Measurements from ENCODE around the gene ROBO1.
"Not testable (repeated sequence)": the region's sequence is repeated elsewhere in the genome, so short reads cannot be mapped to it uniquely, and the experiment has no call there.

ROBO1 gene

DNA sequence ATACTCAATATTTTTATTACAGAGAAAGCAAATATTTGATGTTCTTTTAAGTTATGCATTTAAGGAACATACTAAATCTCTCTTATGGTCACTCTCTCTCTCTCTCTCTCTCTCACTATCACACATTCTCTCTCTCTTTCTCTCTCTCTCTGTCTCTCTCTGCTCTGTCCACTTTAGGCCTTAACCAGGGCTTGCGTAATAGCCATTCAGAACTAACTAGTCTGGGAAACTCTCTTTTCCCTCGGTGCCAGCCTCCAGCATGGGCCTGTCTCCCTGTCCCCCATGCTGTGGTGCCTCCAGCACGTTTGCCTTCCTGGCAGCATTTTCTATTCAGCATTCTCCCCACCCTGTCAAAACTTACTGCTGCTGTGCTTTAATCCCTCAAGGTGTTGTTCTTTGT is 389.7 kb downstream of the ROBO1 start:
- no peak for DNase-seq (ENCODE audit: low read depth)

DNA sequence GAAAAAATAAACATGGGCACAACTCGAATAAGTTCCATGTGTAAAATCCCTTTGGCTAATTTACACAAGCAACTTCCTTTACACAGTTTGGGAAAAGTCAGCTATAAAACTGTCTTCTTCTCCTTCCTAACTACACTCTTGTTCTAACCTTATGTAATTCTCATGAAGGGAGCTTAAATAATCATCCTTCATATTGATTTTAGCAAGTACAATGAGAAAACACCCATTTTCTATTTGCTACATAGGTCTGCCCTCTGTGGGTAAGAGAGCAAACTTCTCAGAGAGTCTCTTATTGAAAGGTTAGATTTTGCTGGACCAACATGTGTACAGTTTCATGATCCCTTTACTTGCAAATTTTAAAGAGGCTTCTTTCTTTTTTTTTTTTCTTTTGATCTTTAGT is 398.5 kb downstream of the ROBO1 start:
- no peak for DNase-seq (ENCODE audit: low read depth)

DNA sequence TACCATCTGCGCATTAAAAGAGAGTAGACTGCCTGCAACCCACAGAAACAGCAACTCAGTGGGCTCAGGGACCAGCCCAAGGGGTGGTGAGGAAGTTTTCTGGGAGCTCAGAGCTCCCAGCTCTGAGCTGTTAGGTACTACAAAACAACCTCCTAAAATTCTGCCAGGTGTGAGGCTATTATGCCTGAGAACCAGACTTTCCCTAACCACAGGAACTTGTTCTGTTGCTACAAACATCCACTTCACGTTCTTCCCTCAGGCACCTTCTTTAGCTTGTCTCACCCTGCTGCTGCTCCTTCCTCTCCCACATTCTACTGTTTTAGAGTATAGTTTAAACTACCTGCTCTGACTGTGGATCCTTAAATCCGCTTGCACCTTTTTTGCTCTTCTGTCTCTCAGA is 399.4 kb downstream of the ROBO1 start:
- no peak for DNase-seq (ENCODE audit: low read depth)

DNA sequence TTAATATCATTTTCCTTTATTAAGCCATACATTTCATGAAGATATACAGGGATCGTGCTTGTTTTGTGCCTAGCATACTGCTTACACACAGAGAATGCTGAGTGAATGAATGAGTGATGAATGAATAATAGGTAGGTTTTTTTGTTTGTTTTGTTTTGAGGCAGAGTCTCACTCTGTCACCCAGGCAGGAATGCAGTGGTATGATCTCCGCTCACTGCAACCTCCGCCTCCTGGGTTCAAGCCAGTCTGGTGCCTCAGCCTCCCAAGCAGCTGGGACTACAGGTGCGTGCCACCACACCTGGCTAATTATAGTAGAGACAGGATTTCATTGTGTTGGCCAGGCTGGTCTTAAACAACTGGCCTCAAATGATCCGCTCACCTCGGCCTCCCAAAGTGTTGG is 400.0 kb downstream of the ROBO1 start:
- no peak for DNase-seq (ENCODE audit: low read depth)

DNA sequence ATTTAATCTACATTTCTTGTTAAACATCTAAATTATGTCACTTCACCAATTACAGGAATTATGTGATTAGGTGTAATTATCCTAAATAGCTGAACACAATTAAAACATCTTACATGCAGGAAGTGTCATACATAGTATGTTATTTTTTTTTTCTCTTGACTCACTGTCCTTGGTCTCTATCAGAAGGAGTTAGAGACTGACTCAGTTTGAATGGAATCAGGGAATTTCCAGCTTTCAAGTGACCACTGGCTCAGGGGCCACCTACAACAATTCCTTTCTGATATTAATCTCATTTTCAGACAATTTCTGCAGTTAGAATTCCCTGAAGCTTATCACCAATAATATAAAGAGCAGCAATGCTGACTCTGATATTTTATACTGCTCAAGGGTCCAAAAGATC is 400.7 kb downstream of the ROBO1 start:
- DNase-seq (ENCODE audit: low read depth): no peak

DNA sequence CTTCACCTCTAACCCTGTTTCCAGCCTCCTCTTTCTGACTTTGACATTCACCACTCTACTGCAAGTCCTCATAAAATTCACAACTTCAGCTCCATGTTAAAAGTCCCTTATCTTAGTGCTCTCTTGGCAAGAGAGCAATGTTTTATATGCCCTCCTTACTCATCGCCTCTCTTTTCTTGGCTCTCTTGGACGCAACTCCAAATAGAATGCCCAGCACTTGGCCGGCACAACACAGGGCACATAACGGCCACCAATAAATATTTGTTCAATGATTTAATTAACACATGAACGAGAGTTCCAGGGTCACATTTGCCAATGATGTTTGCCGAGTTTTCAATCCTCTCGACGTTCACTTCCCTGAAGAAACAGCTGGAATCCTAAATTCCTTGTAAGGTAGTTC is 401.4 kb downstream of the ROBO1 start:
- no peak for DNase-seq (ENCODE audit: low read depth)

DNA sequence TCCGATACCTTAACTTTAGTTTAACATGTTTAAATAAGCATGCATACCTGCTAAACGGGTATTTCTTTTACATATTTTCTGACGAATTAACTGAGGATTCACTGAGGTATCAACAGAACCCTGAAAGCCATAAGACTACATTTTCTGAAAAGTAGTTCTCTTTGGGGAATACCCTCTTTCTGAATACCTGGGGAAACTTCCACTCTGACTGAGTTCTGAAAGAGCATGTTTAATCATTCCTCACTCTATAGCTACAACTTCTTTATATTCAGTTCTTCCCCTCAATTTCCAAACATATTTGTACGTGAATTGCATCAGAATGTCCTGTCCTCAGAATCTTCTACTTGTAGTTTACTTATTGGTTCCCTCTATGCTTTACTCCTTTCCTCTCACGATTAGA is 403.0 kb downstream of the ROBO1 start:
- no peak for DNase-seq (ENCODE audit: low read depth)

DNA sequence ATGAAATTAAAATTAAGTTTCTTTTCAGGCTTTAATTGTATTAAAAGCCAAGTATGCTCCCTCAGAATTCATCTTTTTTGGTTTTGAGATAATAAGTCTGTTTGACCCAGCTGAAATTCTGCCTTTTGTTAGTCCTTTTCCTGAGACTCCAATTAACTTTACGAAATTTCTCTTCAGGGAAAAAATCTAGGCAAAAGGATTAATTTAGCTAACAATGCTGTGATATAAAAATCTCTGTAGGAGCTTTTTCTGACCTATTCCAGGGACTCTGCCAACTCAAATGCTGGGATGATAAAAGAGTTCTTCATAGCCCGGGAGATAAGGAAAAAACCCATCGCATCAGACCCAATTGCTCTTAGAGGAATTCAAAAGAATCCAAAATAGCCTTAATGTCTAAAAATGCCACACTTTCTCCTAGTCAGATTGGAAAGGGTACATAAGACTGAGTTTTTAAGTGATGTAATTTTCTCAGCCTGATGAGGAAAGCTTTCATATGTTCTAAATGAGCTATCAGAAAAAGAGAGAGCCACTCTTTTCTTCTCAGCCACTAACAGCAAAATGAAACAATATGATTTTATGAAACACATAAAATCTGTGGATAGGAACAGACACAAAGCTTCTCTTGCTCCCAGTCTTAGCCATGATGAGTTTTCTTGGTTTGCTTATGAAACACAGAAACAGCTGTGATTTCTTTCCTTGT is 405.1 kb downstream of the ROBO1 start:
- DNase-seq (ENCODE audit: low read depth): no peak

DNA sequence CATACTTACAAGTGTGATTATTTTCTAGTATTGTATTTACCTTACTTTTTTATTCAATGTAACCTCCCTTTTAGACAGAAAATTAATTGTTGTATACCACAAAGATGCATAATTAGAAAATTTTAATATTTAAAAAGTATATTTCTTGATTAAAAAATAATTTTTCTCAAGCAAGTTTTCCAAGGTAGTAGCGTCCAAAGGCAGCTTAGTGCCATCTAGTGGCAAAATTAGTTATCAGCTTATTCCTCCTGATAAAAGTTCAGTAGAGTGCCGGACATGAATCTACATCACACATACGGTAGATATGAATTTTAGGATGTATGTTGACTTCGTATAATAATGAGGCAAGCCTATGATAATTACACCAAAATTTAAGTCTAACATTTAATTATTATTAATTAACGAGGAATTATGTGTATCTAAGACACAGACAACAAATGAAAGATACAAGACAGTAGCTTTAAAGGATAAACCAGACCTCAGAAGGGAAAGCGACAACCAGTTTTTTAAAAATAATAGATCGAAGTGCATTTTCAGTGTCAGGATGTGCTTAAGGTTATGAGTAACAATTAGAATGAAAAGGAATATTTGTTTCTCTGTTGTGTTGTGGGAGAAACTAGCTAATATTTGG is 405.9 kb downstream of the ROBO1 start:
- no peak for DNase-seq (ENCODE audit: low read depth)

DNA sequence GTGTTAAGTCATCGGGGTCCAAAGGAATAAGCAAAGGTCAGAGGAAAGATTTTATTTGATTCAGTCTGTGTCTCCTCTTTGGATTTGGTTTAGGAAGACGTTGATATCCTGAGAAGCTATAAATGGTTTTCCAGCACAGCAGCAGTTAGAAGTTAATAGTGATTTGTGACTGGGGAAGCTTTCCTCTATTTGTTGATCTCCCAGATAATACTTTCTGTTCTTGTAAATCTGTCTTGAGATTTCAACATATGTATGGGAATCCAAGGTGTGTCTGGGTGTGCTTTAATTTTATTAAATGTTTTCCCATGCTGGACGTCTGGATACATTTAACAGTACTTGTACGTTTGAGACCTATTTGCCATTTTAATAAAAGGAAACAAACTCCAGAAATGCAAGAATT is 409.5 kb downstream of the ROBO1 start:
- DNase-seq (ENCODE audit: low read depth): no peak

DNA sequence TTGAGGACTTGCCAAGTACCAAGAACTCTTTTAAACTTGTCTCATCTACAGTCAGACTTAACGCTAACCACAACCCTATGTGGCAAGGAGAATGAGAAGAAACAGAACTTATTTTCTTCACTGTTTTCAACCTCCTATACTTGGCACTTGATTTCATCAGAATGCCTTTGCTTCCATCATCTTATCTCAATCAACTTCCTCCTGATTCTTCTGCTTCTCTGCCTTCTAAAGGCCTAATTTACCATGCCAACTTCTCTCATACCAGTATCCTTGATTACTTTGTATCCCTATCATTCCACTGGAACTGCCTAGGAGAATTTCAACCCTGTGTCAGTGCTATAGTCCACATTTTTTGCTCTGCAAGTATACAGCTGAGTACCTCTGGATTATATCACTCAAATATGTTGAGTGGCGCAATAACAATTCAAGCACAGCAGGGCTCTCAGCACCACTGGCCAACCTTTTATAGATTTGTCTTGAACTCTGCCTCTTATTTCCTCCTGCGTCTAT is 413.6 kb downstream of the ROBO1 start:
- no peak for DNase-seq (ENCODE audit: low read depth)

DNA sequence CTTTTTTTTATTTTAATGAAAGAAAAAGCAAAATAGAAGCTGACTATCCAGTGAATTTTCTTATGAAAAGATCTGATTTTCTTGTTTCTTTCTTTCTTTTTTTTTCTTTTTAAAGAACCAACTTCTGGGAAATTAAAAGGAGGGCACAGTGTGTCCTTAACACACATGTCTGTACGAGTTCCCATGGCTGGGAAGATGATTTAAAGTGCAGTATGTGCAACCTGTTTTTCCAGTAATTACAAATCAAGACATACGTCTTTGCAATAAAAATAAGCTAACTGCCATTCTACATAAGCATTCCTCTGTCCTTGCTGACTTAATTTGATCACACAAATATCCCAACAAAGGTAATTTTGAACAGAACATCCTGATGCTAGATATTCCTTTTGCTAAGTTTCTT is 416.1 kb downstream of the ROBO1 start:
- DNase-seq (ENCODE audit: low read depth): no peak

DNA sequence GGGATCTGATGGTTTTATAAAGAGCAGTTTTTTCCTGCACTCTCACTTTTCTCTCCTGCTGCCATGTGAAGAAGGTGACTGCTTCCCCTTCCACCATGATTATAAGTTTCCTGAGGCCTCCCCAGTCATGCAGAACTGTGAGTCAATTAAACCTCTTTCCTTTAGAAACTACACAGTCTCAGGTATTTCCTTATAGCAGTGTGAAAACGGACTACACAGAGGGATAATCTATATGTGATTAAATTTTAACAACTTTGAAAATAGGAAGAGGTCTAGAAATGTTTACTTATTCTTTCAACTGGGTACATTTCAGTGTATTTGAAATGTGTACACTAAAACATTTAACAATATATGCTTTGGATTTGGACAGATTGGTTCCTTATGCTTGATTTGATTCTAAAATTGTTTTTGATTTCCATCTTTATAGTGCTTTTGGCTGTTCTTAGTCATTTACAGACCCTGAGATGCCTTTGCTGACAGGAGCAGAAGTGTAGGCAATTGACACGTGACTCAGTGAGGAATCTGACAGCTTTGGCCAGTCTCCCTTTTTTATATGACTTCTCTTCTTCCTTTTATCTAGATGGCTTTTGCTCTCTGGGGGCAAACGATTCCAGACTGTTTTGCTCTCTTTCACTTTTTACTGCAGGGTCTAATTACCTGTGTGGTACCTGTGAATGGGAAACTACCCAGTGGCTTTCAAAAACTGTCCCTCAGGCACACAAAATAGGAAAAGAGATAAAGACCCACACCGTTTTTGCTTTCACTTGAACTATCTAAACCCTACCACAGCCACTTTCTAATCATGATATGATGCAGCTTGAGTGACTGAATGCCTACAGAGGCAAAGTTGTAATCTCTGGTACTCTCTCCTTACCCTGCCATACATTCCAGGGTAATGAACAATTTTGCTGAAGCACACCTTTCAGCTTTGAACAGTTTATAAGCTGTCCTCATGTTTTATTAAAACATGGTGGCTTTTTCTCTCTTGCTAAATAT is 422.6 kb downstream of the ROBO1 start:
- DNase-seq (ENCODE audit: low read depth): no peak

DNA sequence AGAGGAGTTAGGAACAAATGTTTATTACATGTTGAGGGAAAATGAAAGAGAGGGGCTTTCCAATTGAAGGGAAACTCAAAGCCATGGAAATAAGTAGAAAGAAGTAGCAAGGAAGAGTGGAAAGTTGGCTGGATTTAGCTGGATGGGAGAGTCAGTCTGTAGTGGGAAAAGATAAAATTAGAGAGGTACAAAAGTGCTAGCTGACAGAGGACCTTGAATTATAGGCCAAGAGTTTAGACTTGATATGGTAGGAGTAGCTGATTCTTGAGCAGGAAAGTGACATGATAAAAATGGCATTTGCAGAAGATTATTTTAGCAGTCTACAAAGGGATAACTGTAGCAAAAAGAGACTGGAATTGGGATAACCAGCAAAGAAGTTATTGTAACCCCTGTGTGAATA is 425.8 kb downstream of the ROBO1 start:
- no peak for DNase-seq (ENCODE audit: low read depth)

DNA sequence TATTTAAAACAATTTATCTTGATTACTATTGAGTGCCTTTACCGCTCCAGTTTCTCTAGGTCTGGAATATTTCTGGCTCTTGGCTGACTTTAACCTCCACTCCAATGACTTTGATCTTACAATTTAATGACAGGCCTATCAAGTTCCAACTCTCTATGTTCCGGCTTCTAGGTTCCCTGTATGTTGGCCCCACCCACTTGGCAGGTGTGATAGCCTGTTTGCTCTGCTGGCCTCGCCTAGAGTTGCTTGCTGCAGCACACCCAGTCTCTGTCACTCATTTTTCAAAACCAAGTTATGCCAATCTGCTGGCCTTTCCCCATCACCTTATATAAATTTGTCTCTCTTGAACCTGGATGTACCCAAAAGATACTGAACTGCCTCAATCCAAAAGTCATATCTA is 428.0 kb downstream of the ROBO1 start:
- DNase-seq (ENCODE audit: low read depth): no peak

DNA sequence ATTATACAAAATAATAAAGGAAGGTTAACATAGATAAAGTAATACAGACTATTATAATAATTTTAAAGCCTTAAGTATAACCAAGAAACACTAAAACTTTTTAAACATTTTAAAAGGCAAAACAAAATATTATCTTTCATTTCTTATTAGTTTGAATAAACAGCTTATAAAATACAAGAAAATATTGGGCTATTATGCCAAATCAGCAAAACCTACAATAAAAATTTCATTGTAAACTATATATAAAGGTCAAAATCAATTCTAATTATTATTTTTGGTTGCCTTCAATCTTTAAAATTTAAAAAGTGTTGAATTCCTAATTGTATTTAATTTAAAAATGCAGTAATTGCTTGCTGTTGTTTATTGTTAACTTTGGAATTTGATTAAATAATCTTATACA is 430.0 kb downstream of the ROBO1 start:
- DNase-seq (ENCODE audit: low read depth): no peak

DNA sequence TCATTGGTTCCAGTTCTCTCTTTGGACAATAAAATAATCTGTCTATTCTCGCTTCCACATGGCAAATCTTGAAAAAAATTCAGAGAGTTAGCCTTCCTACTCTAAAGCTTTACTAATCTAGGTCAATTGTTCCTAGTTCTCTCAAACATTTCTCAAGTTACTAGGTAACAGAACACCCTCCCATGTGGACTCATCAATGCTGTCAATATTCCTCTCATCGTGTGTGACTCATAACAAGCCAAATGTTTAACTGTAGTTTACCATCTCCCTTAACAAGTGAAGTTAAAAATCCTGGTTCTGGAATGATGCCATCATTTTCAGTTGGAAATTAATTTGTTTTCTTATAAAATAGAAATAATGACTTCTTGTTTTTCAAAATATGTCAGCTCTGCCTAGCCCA is 438.6 kb downstream of the ROBO1 start:
- DNase-seq (ENCODE audit: low read depth): no peak

DNA sequence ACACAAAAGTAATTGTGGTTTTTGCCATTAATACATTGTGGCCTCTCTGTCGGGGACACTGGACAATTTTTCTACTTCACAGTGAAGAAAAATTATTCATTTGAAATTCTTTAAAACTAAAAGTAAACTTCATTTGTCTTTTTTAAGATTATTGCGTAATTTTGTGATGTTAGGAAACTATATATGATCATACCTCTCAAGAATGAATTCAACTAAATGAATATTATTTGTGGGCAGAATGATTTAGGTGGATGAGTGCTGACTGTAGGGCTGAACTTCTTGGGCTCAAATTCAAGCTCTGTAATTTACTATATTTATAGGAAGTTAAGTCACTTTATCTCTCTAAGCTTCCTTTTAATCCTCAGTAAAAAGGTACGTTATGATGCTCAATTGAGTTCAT is 441.2 kb downstream of the ROBO1 start:
- no peak for DNase-seq (ENCODE audit: low read depth)

DNA sequence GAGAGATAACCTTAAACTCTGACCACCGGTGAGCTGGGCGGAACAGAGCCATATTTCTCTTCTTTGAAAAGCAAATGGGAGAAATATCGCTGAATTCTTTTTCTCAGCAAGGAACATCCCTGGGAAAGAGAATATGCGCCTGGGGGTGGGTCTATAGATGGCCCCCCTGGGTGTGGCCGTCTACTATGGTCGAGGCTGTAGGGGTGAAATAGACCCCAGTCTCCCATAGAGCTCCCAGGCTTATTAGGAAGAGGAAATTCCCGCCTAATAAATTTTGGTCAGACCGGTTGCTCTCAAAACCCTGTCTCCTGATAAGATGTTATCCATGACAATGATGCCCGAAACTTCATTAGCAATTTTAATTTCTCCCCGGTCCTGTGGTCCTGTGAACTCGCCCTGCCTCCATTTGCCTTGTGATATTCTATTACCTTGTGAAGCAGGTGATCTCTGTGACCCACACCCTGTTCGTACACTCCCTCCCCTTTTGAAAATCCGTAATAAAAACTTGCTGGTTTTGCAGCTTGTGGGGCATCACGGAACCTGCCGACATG is 441.9 kb downstream of the ROBO1 start:
- not testable (repeated sequence) for DNase-seq (ENCODE audit: low read depth)

DNA sequence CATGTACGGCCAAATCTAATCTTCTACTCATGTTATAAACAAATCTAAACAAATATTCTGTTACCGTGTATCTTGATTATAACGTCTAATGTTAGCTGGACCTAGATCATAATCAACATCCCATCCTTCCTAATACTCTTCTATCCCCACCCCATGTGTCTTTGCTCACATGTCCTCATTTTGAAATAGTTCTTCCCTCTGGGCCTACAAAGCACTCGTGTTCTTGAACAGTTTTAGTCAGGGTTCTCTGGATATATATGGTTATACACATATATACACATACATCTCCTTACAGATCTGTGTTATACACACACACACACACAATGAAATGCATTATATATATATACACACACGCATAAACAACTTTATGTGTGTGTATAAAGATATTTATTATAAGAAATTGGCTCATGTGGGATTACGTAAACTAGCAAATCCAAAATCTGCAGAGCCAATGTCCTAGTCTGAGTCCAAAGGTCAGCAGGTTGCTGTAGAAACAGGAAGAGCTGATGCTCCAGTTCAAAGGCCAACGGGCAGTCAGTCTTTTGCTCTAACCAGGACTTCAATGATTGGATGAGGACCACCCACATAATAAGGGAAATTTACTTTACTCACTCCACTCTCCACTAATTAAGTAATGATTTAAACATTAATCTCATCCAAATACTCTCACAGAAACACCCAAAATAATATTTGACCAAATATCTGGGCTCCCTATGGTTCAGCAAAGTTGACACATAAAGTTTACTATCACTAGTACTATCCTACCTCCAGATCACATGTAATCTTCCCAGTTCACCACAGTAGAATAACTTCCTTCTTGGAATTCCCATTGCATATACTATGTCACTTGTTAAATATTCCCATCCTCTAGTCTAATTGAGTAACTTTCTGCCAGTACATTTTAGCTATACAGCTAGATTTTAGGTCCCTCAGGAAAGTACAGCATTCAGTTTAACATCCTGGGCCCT is 450.0 kb downstream of the ROBO1 start:
- no peak for DNase-seq (ENCODE audit: low read depth)

DNA sequence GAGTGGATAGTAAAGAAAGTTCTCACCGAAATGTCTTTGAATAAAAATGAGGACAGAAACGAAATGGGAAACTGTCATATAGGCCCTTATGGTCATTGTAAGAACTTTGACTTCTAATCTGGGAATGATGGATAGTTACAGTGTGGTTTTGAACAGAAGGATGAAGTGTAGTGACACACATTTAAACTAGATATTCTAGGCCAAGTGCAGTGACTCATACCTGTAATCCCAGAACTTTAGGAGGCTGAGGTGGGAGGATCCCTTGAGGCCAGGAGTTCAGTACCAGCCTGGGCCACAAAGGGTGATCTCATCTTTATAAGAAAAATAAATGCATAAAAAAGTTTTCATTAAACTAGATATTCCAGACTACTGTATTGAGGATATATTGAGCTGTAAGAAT is 452.8 kb downstream of the ROBO1 start:
- no peak for DNase-seq (ENCODE audit: low read depth)
